ENCODE data around the gene SIGLEC8.
A peak's percentile ranks its signal among the peaks of the same experiment; 100 is the strongest.

Gene SIGLEC8

GRCh38 chr19:51476164-51476563 is 17.9 kb upstream of the SIGLEC8 start:
- no peak for TF ChIP-seq CTCF (IDR thresholded peaks at IDR 0.05; ENCODE audit: low read depth, low read length)
- in situ Hi-C loops (cut with HindIII; ENCODE audit: low sequenced_read_pairs), result no loop called here
- no peak for DNase-seq (ENCODE audit: low read depth, low spot score)
- no peak overlapping the region for H3K4me3 ChIP-seq (ENCODE audit: low read depth, low read length)

- in situ Hi-C loops (cut with HindIII; ENCODE audit: low sequenced_read_pairs), result no loop called here
- peak; percentile 64 for TF ChIP-seq CTCF (IDR thresholded peaks at IDR 0.05; ENCODE audit: low read depth, low read length)
- peak; percentile 33 for DNase-seq (ENCODE audit: low read depth, low spot score)
- H3K4me3 ChIP-seq (ENCODE audit: low read depth, low read length), result no peak overlapping the region
Measured at GRCh38 chr19:51473009-51473707, 14.9 kb upstream of the SIGLEC8 start.

GRCh38 chr19:51472607-51473006 is 14.4 kb upstream of the SIGLEC8 start:
- in situ Hi-C loops (cut with HindIII; ENCODE audit: low sequenced_read_pairs), result no loop called here
- TF ChIP-seq CTCF (IDR thresholded peaks at IDR 0.05; ENCODE audit: low read depth, low read length), result no peak
- H3K4me3 ChIP-seq (ENCODE audit: low read depth, low read length), result no peak overlapping the region
- no peak for DNase-seq (ENCODE audit: low read depth, low spot score)

- in situ Hi-C loops (cut with HindIII; ENCODE audit: low sequenced_read_pairs), result no loop called here
- no peak for TF ChIP-seq CTCF (IDR thresholded peaks at IDR 0.05; ENCODE audit: low read depth, low read length)
- DNase-seq (ENCODE audit: low read depth, low spot score), result no peak
- no peak overlapping the region for H3K4me3 ChIP-seq (ENCODE audit: low read depth, low read length)
Measured at GRCh38 chr19:51471527-51471926, 13.3 kb upstream of the SIGLEC8 start.

GRCh38 chr19:51470966-51471365 is 12.7 kb upstream of the SIGLEC8 start:
- no peak for DNase-seq (ENCODE audit: low read depth, low spot score)
- TF ChIP-seq CTCF (IDR thresholded peaks at IDR 0.05; ENCODE audit: low read depth, low read length), result no peak
- H3K4me3 ChIP-seq (ENCODE audit: low read depth, low read length), result no peak overlapping the region
- in situ Hi-C loops (cut with HindIII; ENCODE audit: low sequenced_read_pairs), result no loop called here

DNA sequence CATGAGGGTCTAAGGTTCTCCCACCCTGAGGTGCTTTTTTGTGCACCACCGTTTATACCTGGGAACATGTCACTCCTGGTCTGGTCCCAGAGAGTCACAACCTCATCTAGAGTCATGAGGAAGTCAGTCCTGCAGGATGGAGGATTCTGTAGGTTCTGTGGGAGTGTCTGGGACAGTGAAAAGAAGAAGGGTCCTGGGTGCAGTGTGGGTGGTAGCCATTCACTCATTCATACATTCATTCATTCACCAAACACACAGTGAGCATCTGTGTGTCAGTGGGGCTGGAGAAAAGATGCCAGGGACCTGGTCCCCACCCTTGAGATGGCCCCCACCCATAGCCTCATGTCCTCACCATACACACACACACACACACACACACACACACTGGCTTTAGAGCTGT is 11.4 kb upstream of the SIGLEC8 start:
- no peak overlapping the region for H3K4me3 ChIP-seq (ENCODE audit: low read depth, low read length)
- no peak for DNase-seq (ENCODE audit: low read depth, low spot score)
- no peak for TF ChIP-seq CTCF (IDR thresholded peaks at IDR 0.05; ENCODE audit: low read depth, low read length)
- in situ Hi-C loops (cut with HindIII; ENCODE audit: low sequenced_read_pairs), result no loop called here
